GM19240 (cell line): ENCODE results near the gene SPATS2L.

Experiments used
- DNase-seq: peaks from one replicate; pipeline ENCODE4 v3.0.0; 2011; ENCODE audit warnings: low spot score; ENCODE audit not compliant: insufficient read length

SPATS2L gene

DNA sequence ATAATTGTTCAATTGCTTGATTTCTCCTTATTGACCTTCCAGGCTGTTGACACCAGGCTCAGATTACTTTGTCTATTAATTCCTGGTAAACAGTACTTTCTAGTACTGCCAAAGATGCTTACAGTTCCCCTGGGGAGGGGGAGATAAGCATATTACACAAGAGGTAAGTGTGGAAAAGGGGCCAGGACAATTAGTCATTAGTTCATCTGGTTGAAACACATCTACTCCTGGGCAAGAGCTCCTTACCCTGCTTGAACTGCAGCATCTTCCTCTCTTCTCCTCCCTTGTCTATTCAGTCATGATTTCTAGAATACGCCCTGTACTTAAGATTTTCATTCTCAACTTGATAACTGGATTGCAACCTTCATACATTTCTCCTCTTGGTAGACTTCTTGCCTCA lies 10.4 kb upstream of the SPATS2L start:
- DNase-seq, result no peak

DNA sequence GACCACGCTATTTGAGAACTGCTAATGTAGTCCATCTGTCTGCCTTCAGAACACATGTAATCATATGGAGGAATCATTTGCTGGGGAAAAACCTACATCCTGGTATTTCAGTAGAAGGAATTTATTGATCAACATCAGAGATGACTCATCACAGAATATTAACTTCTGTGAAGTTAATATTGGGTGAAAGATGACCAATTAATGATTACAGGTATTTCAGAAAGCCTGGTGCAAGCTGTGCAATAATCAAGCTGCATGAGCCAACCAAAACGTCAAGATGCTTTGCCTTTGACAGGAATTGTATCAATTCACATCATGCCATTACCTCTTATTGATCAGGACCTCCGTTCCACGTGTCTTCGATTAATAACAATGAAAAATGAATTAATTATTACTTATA lies 9.4 kb upstream of the SPATS2L start:
- no peak for DNase-seq

DNA sequence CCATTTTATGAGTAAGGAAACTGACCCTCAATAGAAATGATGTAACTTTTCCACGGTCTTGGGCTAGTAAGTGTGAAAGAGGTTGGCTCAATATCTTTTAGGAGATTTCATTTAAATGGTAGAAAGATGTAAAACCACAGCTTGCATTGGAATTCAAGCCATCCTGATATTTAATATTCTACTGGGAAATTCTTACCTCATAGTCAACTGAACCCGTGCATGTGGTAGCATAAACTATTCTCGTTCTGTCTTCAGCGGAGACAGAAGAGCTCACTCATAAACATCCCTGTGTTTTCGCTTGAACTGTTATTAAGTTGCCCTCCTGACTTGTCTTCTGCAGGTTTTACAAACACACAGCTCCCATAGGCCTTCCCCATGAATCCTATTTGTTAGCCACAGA lies 8.5 kb upstream of the SPATS2L start:
- no peak for DNase-seq

DNA sequence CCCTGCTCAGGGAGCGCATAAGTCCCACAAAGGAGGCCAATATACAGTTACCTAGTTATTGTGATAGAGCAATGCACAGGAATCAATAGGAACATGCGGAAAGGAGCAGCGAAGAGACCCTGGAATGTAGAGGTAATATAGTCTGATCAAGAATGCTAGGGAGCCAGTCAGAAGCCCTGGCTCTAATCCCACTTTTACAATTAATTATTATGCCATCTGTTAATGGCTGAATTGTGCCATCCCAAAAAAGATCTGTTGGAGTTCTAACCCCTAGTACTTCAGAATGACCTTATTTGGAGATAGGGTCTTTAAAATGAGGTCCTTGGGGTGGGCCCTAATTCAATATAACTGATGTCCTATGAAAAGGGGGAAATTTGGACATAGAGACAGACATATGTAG lies 7.7 kb upstream of the SPATS2L start:
- no peak for DNase-seq

DNA sequence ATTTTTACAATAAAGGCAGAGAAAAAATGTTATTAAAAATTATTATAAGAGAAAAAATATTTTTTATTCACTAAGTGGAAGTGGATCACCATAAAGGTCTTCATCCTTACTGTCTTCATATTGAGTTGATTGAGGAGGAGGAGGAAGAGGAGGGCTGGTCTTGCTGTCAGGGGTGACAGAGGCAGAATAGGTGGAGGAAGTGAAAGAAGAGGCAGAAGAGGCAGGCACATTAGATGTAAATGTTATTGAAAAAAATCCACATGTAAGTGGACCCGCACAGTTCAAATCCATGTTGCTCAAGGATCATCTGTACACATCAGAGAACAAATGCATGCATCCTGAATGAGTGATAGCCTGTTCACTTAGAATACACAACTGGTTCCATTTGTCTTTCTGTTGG lies 6.4 kb upstream of the SPATS2L start:
- no peak for DNase-seq

DNA sequence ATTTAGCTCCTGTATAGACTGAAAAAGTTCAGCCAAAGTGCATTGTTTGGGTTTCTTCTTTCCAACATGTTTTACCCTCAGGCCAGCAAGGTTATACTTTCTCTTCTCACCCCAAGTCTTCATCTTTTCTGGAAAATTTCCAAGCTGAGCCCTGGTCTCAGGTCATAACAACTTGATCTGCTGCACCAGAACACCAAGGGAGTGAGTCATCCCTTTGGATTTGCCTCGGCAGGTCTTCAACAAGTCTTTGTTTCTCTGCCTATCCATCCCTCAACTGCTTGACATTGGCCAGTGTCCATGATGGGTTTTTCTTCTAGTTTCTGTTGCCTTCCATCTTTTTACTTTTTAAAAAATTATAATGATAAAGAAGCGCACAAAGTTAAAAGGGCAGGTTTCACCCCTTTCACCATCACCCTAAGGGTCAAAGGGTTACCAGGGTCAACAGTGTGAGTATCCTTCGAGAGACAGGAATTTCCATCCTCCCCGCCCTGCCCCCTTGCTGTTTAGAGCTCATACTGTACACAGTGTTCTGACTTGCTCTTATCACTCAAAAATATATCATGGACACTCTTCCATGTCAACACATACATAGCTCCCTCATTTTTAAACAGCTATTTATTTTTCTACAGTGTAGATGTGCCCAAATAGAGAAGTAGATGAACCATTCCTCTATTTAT lies 5.7 kb upstream of the SPATS2L start:
- DNase-seq, result no peak

DNA sequence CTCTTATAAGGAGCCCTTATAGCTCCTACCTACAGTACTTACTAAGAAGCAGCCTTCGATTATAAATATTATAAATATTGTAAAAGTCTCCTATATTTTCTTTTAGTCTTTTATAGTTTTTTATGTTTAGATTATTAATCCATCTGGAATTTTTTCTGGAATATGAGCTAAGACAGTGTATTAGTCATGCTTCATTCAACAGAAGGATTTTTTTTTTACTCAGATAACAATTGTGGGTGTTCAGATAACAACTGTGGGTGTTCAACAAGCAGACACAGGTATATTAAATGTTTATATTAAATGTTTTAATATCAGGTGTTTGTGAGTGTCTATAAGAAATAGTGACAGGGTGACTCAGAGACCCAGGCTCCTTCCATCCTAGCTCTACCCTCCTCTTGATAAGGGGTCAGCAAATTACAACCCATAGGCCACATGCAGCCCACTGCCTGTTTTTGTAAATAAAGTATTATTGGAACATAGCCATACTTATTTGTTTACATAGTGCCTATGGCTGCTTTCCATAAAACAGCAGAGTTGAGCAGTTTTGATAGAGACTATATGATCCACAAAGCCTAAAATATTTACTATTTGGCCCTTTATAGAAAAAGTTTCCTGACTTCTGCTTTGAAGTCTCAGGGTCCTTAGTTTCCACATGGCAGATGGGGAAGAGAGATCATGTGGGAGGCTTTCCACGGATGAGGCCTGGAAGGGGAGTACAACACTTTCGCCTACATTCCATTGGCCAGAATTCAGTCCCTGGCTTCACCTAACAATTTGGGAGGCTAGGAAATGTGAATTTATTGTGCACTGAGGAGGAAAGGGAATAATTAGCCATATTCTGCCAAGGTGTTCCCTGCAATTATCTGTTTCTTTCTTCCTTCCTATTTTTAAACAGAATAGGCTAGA lies 4.3 kb upstream of the SPATS2L start:
- DNase-seq, result no peak

DNA sequence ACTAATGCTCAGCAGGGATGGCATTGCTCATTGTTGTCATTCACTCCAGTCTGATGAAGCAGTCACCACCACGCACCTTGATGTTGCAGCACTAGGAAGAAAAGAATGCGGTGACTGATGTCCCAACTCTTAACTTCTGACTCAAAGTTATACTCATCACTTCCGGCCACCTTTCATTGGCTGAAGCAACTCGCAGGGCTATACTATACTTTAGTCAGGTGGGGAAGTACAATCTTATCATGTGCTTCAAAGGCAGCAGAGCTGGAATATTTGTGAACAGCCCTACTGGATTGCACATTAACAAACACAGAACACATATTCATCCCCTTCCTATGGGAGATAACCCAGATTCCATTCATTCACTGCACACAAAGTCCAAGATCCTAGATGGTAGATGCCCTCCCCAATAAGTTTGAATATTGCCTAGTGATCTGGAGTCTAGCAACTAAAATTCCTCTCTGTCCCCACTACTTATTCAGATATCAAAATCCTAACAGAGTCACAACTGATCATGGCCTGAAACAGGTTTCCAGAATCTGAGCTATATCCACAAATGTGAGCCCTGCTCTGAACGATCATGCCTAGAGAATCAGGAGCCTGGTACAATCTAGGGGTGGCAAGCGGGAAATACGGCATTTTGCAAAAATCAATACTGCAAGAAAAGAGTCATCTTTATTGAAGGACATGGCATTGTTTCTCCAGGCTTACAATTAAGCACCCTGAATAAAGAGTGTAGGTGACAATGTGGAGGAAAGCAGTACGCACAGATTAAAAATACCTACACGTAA lies 3.4 kb upstream of the SPATS2L start:
- DNase-seq, result no peak

DNA sequence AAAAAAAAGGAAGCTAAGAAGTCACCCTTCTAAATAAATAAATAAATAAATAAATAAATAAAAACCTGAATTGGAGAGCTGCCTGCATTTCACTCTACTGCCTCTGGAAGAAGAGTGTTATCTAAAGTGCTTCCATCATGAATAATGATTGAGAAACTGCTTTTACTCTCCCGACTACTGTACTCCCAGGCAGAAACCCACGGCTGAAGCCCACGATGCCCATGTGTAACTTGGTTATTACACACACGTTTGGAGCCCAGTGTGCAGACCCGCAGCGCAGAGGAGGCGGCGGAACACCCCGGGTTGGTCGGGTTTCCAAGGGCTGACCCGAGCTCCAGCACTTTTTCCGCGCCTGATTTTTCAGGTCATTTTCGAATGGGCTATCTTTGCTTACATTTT lies 697 bp upstream of the SPATS2L start:
- DNase-seq, result no peak

DNA sequence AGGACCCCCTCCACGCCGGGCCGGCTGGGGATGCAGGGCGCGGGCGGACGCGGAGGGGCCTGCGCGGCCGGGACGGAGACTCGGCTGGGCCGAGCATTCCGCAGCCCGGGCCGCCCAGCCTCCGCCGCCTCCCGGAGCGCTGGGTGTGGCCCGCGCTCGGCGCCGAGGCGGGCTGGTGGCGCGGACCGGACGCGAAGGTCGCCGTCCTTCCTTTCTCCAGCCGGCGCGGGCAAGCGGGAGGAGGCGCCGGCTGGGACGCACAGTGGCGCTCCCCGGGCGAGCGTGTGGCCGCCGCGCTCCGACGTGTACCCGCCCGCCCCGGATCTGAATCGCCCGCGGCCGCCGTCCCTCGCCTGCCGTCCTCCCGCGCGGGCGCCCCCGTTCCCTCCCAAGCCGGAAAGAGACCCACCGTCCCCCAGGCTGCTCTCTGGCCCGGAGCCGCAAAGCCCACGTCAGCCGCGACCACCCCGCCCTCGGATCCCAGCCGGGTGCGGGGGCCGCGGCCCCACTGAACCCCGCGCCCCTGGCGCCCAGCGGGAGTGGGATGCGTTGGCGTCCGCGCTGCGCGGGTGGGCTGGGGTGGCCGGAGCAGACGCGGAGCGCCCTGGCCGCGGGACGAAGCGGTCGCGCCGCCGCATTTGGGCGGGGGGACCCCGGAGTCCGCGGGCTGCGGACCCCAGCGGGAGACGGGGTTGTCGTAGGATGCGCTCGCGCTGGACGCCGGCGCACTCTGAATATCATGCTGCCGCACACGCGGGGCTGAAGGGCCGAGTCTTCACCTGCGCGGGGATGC lies 634 bp downstream of the SPATS2L start:
- no peak for DNase-seq

DNA sequence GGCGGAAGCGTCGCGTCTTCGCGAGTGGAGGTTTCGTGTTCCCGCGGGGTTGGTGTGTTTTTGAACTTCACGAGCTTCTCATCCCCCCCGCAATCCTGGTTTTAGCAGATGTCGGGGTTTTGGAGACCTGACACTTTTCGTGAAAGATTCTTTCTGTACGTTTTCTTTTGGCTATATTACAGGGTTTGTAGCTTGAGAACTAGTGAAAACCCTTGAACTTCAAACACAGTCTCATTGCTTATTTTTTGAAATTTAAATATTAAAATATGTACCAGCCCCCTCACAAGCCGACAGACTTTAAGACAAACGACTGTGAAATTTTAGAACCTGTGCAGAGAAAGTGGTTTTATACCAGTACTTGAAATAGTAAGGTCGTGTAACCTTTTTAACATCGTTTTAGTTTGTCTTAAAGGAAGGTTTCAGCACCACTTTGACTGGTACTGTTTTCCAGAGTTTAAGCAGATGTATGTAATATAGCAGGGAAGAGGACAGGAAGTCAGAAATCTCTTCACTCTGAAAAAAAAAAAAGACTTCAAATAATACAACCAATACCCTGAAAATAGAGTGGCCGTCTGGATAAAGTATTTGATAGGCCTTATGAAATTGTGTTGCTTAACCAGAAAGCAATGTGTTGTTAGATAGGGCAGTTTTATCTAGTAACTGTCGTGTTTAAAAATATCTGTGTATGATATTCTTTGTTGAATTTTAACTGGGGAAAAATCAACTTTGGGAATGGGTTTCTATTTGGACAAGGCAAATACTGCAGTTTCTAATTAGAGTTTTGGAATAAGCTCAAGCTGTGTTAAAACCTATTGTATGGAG lies 1.4 kb downstream of the SPATS2L start:
- DNase-seq, result no peak

DNA sequence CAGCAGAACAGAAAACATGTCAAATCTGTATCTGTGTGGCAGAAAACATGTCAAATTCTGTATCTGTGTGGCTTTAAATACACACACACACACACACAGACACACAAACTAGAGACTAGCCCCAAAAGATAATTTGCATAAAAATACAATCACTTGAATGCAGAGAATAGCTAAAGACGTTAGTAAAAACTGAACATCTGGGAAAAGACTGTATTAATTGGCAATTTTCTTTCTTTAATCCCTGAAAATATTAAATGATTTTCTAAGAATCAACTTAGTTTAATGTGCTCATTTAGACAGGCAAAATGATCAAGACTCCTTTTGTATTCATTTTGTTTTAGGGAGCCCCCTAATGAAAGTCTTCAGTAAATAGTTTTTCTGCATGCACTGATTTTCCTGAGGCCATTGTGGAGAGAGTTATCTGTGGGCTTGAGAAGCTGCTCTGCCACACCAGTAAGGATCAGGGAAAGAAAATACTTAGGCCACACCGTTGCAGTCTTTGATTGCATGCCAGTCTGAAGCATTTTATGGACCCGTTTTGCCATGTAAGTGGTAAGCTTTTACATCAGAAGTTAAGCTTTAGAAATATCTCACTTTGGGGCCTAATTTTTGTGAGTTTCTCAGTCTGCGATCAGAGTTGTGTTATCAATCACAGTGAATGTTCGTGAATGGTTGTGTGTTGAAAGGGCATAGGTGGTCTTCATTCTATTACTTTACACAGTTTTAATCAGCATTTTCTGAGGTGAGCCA lies 2.2 kb downstream of the SPATS2L start:
- DNase-seq, result no peak

DNA sequence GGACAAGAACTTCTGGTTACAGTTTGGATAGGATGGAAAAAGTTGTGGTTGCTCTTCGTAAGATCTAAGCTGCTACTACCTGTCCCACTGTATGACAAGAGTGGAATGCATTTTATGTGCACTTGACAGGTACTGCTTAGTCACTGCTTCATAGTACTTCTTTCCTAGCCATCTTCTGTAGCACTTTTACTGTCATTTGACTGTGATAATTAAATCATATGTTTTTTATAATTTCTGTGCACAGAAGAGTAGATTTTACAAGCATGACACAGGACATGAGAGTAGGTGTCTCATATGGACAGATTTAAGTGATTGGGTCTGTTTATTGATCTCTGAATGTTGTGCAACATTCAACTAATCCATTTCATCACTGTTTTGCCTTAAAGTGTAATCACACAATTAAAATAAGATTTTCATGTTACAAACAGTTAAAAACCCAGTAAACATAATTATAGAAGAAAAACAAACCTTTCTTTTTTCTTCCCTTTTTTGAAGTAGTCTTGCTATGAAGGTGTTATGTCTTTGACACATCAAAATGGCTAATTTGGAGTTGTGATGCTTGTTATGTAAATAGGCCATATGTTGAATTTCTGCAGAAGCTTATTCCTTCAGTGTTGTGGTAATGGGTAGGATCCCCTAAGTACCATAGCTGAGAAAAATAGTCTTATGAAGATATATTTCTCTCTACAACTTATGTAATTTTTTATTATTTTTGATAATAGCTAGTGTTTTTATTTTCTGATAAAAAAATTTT lies 3.0 kb downstream of the SPATS2L start:
- no peak for DNase-seq

DNA sequence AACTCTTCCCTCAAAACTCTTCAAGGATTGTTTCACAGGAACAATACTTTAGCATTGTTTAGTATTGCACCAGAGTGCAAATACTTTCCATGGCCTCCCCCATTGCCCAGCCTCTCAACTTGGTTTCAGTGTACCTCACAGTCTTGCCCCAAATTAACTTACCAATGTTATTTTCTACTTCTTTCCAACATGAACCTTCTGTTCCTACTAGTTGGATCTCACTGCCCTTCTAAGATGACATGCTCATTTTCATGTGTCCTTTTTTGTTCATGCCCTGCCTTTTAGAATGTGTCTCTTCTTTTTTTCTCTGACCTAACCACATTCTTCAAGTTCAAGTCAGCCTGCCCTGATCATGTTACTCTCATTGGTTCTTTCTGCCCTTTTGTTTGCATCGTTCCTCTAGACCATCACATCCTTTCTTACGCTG lies 4.1 kb downstream of the SPATS2L start:
- DNase-seq, result no peak

DNA sequence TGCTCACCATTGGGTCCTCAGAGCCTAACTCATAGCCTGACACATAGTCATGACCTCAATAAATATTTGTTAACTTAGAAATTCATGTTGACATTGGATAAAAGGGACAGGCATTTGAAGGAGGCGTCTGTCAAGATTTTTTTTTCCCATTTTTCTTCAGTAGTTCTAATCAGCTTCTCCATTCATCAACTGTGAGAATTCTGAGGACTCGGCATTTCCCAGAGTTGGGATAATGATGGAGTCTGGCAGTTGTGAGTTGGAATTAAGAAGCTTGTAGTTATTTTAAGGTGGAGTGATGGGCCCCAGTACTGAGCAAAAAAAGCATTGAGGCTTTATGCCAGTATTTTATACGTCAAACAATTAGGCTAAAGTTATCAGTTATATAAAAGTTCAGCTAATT lies 4.6 kb downstream of the SPATS2L start:
- no peak for DNase-seq

DNA sequence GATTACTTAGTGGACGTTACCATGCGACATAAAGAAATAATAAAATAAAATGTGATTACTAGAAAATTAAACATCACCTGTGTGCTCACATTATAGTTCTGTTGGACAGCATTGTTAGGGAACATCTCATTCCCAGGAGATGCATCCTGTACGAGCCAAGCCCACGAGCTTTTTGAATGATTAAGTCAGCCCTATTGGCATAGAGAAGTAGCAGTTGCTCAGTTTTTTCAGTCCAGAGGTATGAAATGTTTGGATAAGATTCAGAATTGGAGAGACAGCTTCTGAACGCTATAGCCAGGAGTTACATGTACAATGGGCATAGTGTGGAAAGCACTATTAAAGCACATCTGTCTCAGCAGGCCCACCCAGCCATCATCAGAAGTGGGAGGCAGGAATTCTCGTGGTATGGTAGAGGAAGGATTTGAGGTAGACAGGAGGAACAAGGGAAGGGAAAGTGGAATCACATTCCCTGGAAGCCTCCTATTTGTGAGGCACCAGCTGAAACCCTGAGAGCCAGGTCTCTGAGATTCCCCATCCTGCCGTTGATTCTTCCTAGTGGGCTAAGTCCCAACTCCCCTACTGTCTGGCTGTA lies 8.6 kb downstream of the SPATS2L start:
- DNase-seq, result no peak

DNA sequence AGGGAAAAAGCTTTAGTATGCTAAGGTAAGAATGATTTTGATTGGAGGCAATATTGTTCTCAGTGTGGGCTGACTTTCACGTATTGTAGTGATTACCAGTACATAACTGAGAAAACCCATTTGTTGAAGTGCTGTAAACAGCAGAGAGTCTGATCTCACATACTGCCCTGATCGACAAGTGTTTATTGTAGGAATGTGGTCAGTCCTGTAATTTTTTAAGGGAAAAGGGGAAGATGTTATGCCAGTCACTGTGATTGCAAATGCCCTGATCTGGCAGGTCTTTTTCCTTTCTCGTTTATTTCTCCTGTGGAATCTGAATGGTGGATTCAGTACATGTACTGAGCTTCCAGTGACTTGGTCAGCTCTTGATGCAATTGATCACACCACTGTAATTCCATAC lies 11.5 kb downstream of the SPATS2L start:
- DNase-seq, result no peak

DNA sequence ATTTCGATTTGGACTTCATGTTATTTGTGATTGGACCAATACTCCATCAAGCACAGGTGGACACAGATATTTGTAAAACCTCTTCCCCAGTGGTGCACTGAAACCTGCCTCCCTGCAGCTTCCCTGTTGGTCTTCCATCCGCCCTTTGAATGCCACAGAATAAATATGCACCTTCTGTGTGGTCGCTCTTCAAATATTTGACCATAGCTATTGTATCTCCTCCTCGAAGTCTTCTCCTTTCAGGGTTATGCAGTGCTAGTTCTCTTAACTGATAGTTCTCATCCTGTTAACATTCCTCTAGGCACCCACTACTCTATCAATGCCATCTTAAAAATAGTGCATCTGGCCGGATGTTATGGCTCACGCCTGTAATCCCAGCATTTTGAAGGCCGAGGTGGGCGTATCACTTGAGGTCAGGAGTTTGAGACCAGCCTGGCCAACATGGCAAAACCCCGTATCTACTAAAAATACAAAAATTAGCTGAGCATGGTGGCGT lies 12.5 kb downstream of the SPATS2L start:
- DNase-seq, result no peak
